GM19463 (cell line): ENCODE data around the gene C10orf71.

Experiments
- ATAC-seq: cut with Tn5 transposase; IDR thresholded peaks from one replicate; pipeline ENCODE4 v1.9.1; 2021; ENCODE audit warnings: mild to moderate bottlenecking, moderate library complexity; ENCODE audit not compliant: unreplicated experiment

The C10orf71 gene

DNA sequence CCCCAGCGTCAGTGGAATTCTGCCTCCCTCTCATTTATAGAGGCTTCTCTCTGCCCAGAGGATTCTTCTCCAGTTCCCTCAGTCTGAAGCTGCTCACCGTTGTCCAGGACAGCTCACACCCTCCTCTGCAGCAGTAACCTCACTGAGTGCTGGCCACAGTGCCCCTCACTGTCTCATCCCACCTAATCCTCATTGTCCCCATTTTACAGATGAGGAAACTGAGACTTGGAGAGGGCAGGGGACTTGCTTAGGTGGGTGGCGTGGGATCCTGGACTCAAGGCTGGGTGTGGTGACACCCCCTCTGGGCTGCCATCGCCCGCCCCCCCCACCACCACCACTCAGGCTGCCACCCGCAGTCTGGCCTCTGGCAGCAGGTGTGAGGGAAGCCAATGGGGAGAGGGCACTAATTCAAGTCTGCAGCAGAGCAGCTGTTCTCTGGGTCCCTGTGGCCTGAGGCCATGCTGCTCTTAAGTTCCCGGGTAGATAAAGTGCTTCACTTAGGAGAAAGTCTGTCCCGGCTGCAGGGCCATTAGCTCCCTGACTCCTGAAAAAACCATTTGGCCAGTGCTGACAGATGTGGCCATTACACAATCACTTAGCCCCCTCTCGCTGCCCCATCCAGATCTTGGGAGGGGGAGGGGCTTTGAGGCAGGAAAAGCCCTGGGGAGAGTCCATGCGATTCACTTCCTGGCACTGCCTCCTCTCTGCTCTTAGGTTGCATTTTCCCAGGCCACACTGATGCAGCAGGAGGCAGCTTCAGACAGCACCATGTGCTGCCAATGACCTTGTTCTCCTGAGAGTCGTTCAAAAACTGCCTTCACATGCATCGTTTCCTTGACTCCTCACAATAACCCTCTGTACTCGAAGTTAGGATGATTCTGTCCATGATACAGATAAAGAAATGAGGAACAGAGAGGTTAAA lies 60.6 kb downstream of the C10orf71 start:
- ATAC-seq = no peak

GRCh38 chr10:49360271-49361177 lies 61.6 kb downstream of the C10orf71 start:
- no peak for ATAC-seq

- ATAC-seq = no peak
Observed at GRCh38 chr10:49361178-49361554, 62.2 kb downstream of the C10orf71 start.

DNA sequence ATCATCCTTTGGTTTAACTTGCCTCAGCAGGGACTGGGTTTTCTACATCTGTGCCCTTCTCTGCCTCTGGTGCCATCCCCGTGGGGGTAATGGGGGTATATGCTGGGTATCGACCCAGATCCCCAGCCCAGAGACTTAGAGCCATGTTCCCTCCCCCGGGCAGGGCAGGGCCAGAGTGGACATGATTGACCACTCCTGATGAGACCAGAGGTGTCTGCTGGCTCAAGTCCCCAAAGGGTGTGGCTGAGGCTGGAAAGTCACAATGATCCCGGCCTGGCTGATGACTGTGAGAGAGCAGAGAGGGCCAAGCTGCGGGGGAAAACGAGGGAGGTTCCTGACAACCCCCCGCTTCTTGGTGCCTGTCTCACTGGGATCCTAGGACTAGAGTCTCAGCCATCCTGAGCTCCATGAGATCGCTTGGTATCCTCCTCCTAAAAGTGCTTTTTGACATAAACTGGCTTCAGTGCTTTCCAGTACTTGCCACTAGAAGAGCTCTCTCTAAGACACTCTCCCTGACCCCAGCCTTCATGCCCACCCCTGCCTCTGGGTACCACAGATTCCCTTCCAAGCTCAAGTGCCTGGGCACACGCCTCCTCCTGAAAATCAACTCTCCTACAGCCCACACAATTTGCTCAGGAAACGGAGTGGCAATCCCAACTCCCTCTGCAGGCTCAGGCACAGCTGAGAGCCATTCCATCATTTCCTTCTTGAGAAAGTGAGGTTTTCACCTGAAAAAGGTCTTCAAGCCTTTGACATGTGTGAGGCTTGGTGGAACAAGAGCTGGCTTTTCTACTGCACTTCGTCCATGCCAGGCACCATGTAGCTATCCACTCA lies 63.0 kb downstream of the C10orf71 start:
- ATAC-seq = no peak

DNA sequence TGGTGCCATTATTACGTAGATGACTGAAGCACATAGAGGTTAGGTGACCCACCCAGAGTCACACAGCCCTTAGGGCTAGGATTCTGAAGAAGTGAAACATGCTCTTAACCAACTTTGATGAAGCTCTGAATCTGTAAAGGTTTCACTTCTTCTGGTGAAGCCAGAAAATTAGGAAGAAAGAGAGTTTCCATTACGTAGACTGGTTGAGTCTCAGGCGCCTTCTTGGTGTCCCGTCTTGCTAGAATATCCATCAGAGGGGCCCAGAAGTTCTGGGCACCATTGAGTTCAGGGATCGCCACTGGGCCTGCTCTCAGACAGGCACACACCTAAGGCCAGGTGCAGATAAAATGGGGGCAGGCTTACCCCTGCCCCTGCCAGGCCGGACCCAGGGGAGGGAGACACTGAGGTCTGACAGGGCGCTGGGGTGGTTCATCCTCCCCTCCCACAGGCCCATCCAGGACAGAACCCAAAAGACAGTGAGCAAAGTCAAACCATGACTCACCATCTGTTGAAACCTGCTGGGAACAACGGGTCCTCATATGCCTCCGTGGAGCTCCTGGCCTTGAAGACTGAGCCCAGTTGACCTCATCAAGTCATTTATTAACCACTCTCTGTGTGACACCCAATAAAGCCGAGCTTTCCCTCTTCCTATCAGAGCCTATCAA lies 63.8 kb downstream of the C10orf71 start:
- ATAC-seq = peak; percentile 88

DNA sequence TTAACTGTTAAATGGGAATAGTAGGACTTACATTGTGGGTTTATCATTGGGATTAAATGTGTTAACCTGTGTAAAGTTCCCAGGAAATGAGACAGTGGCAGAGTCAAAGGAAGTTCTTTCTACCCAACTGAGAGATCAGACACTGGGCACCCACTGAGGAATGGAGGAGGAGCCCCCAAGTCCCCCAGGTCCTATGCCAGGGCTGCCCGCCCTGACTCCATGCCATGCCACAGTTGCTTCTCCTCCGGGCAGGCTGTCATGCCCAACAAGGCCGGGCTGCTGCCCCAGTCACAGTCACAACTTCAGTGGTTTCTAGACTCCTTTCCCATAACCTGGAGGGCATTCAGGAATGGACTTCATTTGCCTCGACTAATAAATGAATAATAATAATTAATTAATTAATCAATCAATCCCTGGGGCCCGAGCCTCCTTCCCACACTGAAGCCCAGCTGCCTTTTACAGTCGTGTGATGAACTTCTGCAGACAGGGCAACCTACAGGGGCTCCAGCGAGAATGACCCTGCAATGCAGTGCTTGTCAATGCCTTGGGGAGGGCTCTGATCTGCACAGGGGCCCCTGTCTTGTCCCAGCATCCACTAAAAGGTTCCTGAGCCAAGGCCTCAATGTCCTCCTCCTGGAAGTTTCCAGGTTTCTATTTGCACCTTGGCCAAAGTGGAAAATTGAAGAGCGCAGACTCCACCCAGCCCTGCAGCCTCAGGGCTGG lies 64.5 kb downstream of the C10orf71 start:
- ATAC-seq = no peak

GRCh38 chr10:49364051-49364450 lies 65.1 kb downstream of the C10orf71 start:
- no peak for ATAC-seq

DNA sequence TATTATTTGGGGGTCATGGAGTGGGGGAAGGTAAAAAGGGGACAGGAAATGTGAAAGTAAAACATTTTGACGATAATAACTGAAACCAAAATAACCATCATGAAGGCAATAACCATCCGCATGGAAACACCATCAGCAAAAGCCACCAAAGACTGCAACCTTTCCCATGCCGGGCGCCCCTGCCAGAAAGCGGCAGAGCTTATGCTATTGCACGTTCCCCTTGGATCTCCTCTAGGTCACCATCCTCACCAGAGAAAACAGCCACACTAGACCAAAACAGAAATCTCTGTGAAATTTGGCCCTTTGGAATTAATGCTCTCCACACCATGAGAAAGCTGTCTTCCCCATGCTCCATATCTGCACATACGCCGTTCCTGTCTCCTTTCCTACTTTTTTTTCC lies 65.8 kb downstream of the C10orf71 start:
- ATAC-seq = no peak

DNA sequence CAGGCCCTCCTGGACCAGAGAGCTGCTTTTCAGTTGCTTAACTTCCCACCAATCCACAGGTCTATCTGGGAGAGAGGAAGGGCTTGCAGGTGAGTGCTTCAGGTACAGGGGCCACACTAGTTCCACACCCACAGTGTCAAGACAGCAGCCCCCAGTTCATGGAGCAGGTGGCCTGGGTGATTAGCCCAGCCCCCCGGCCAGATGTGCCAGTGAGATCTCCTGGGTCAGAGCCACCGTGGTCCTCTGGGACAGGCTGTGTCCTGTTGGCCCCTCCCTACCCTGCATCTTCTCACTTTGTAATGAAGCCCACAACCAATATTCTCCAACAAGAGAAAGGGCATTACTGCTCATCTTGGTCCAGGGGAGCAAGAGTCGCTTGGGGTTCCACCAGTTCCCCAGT lies 66.3 kb downstream of the C10orf71 start:
- ATAC-seq = no peak

DNA sequence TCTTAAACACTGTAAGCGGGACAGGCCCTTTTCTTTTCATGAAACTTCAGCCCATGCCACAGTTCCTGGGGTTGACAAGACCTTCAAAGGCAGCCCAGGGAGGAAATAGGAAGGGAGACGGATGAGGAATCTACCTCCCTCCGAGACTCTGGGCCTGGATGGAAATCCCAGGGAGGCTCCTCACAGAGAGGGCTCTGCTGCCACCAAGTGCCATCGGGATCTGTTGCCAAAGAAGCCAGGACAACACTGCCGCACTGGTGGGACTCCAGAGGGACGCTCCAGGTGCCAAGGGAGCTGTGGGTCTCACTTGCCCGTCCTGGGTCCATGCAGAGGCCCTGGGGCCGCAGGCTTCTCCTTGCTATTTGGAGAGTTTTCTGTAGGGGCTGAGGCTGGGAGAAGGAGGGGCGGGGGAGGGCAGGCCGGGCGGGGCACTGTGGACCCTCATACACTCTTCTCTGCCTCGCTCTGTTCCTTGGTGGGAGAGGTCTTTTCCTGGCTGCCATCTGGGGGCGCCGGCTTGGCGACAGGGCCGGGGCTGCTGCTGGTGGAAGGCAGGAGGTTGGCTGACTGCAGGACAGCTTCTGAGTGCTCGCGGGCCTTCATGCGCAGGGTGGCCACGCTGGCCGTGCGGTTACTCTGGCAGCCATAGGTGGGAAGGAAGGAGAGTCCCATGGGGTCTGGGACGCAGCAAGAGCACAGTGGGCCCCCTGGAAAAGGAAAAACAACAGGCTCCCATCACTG lies 66.9 kb downstream of the C10orf71 start:
- no peak for ATAC-seq

DNA sequence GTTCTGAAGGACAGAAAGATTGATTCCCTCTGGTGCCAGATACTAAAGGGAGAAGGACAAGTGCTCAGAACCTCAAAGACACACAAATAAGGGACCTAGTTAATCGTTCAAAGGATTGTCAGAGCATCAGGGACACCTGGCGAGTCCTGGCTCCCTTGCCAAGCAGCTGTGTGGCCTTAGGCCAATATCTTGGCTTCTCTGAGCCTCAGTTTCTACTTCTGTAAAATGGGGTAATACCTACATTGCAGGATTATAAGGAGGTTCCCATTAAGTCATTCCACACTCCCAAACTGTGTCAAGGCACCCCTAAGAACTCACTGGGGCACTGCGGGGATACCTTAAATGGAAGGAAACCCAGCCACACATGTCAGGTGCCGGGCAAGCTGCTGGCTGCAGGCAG lies 67.5 kb downstream of the C10orf71 start:
- ATAC-seq = no peak

DNA sequence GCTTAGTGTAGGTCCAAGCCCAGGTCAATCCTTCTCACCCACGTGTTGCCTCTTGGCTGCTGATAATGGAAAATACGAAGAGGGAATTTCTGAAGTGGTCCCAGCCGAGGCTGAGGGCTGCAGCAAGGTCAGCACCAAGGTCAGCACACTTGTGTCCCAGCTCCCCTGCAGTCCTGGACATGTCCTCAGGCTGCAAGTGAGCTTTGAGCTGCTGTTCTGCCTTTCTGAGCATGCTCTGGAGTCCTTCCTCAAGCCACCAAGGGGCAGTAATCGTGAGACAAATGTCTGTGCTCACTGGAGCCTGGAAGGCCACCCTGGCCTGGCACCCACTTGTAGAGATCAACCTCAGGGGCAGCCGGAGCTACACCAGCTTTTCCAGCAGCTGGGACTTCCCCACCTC lies 68.6 kb downstream of the C10orf71 start:
- no peak for ATAC-seq

GRCh38 chr10:49368256-49368655 lies 69.3 kb downstream of the C10orf71 start:
- ATAC-seq = no peak

- no peak for ATAC-seq
Observed at GRCh38 chr10:49369216-49370162, 70.5 kb downstream of the C10orf71 start.

- no peak for ATAC-seq
Observed at GRCh38 chr10:49370326-49371100, 71.5 kb downstream of the C10orf71 start.

DNA sequence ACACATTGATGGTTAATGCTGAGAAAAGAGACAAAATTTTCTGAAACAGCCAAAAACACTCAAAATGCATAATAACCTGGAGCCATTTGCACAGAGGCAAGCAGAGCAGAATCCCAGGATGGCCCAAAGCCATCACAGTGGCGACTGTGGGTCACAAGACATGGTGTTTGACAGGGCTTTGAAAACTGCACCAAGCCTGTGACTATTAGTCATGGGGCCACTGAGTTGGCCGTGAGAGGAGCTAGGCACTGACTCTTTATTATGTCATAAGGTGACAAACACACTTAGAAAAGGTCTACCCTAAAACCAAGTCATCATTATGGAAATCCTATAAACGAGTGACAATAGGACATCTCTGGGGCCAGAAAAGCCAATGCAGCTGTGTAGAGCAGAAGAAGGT lies 73.0 kb downstream of the C10orf71 start:
- no peak for ATAC-seq

- no peak for ATAC-seq
Observed at GRCh38 chr10:49373361-49373760, 74.4 kb downstream of the C10orf71 start.
